ENCODE measurements around the gene INSYN2A. TPM values are rescaled to one million over a fixed set of nuclear protein-coding genes. Genes with fewer than 3 reads are reported as not detected.

INSYN2A gene
- total and polyA plus RNA-seq, 2 experiments from 2014 or later: 0.28 to 1.3 TPM

GRCh38 chr10:127193125-127193524, 3.3 kb downstream of the INSYN2A start:
- no peak overlapping the region for H3K27ac ChIP-seq (ENCODE audit: low read depth)
- DNase-seq (ENCODE audit: low spot score): no peak
- no peaks in the 10 kb centered on the region; the same call in 1 of the 2 replicates for H3K79me2 ChIP-seq (replicated peaks; ENCODE audit: insufficient read depth)
- H3K27me3 ChIP-seq (ENCODE audit: insufficient read depth): peaks cover 49% of the 10 kb centered on the region
- Mint-ChIP-seq H3K4me3 (no peak overlapping the region), H3K36me3 (ENCODE audit: low read depth) (no peaks in the 10 kb centered on the region), H3K9me3 (no peaks in the 10 kb centered on the region), H3K27me3 (ENCODE audit: insufficient read depth, low read depth, poor library complexity) (peaks cover 16% of the 10 kb centered on the region), H3K4me1 (peaks cover 14% of the 10 kb centered on the region), H3K27ac (no peak overlapping the region)
- no peak for ATAC-seq
- no peaks in the 10 kb centered on the region for H3K9me2 ChIP-seq (ENCODE audit: insufficient read depth)
- no peak overlapping the region for H3K4me3 ChIP-seq
- H3F3A ChIP-seq (replicated peaks; ENCODE audit: low read depth): no peaks in the 10 kb centered on the region
- TF ChIP-seq ZNF331 (CRISPR knock-in tag; IDR thresholded peaks at IDR 0.05; ENCODE audit: low read depth) (no peak), ZNF462 (CRISPR knock-in tag; IDR thresholded peaks at IDR 0.05) (no peak), EZH2 (IDR thresholded peaks at IDR 0.05; ENCODE audit: low read depth, unreplicated experiment) (no peak), ZNF114 (CRISPR knock-in tag; IDR thresholded peaks at IDR 0.05) (no peak), JUNB (IDR thresholded peaks at IDR 0.05; ENCODE audit: unreplicated experiment) (no peak), POLR2AphosphoS5 (IDR thresholded peaks at IDR 0.05; ENCODE audit: low read depth) (no peak), CTCF (conservative IDR thresholded peaks at IDR 0.05; ENCODE audit: low read depth in 2 of 2) (no peak), CREB1 (CRISPR knock-in tag; IDR thresholded peaks at IDR 0.05; ENCODE audit: low read depth) (no peak), STAT1 (IDR thresholded peaks at IDR 0.05; ENCODE audit: unreplicated experiment) (no peak), EZH2phosphoT487 (IDR thresholded peaks at IDR 0.05; ENCODE audit: unreplicated experiment) (no peak), ETS1 (IDR thresholded peaks at IDR 0.05) (no peak), REST (IDR thresholded peaks at IDR 0.05; ENCODE audit: unreplicated experiment) (no peak), NANOG (IDR thresholded peaks at IDR 0.05; ENCODE audit: borderline replicate concordance) (no peak)
- H3K4me1 ChIP-seq (ENCODE audit: insufficient read depth): peaks cover 12% of the 10 kb centered on the region; the same call in 1 of the 2 replicates
- no peak overlapping the region for H3K4me2 ChIP-seq
- peaks cover 3% of the 10 kb centered on the region; the same call in 1 of the 2 replicates for H4K20me1 ChIP-seq (replicated peaks; ENCODE audit: insufficient read depth)
- H3K36me3 ChIP-seq (ENCODE audit: insufficient read depth): no peaks in the 10 kb centered on the region
- no peak overlapping the region for H2AFZ ChIP-seq

Data from GM23338 (cell line).